Hepatocyte (in vitro differentiated cells): Measurements from ENCODE around the gene IFNL2. TPM values are rescaled to one million over a fixed set of nuclear protein-coding genes. Genes with fewer than 3 reads are reported as not detected.

Source experiments
- DNase-seq: peaks from one replicate; pipeline ENCODE4 v3.0.0-alpha.2; 2016; ENCODE audit warnings: low spot score
- H2AFZ ChIP-seq: fragments of 200-600 bp; sonication (generic); 2 replicates; pipeline ENCODE4 v1.6.0; 2016; ENCODE audit warnings: antibody characterized with exemption, mild to moderate bottlenecking
- H3K27ac ChIP-seq: fragments of 200-600 bp; sonication (generic); 2 replicates; pipeline ENCODE4 v1.5.1; 2016; ENCODE audit warnings: mild to moderate bottlenecking
- H3K27me3 ChIP-seq: fragments of 200-600 bp; sonication (generic); 2 replicates; pipeline ENCODE4 v1.6.1; 2016
- H3K36me3 ChIP-seq: fragments of 200-600 bp; sonication (generic); replicated peaks from 2 replicates; pipeline ENCODE4 v1.5.1; 2016; ENCODE audit warnings: low read depth; ENCODE audit not compliant: insufficient read depth
- H3K4me1 ChIP-seq: fragments of 200-600 bp; sonication (generic); 2 replicates; pipeline ENCODE4 v1.5.1; 2016; ENCODE audit warnings: mild to moderate bottlenecking, moderate library complexity; ENCODE audit not compliant: insufficient read depth
- H3K4me2 ChIP-seq: fragments of 200-600 bp; sonication (generic); 2 replicates; pipeline ENCODE4 v1.6.0; 2016
- H3K4me3 ChIP-seq: fragments of 200-600 bp; sonication (generic); 2 replicates; pipeline ENCODE4 v1.5.1; 2016; ENCODE audit warnings: mild to moderate bottlenecking
- H3K79me2 ChIP-seq: fragments of 200-600 bp; sonication (generic); 2 replicates; pipeline ENCODE4 v1.6.0; 2017; ENCODE audit warnings: mild to moderate bottlenecking
- H3K9me2 ChIP-seq: fragments of 200-600 bp; sonication (generic); replicated peaks from 2 replicates; pipeline ENCODE4 v1.6.0; 2017; ENCODE audit warnings: mild to moderate bottlenecking; ENCODE audit not compliant: insufficient read depth
- H3K9me3 ChIP-seq: fragments of 200-600 bp; sonication (generic); 2 replicates; pipeline ENCODE4 v1.5.1; 2016; ENCODE audit warnings: low read depth, mild to moderate bottlenecking
- H4K20me1 ChIP-seq: fragments of 200-600 bp; sonication (generic); 2 replicates; pipeline ENCODE4 v1.6.0; 2016; ENCODE audit warnings: mild to moderate bottlenecking; ENCODE audit not compliant: insufficient read depth, poor library complexity, severe bottlenecking
- EZH2 ChIP-seq: fragments of 200-600 bp; sonication (generic); IDR thresholded peaks from 2 replicates; pipeline ENCODE4 v1.6.1; 2016; ENCODE audit warnings: antibody characterized with exemption, mild to moderate bottlenecking, borderline replicate concordance
- EZH2phosphoT487 ChIP-seq: fragments of 200-600 bp; sonication (generic); IDR thresholded peaks from one replicate; pipeline ENCODE4 v1.6.1; 2018; ENCODE audit warnings: antibody characterized with exemption, mild to moderate bottlenecking, low read depth, moderate library complexity; ENCODE audit not compliant: unreplicated experiment, severe bottlenecking
- WGBS: methylation state at CpG from one replicate; pipeline ENCODE4 v1.1.6; 2016; ENCODE audit warnings: low lambda C conversion rate; ENCODE audit errors: missing lambda C conversion rate; 5-methylcytosine and 5-hydroxymethylcytosine counted together
- polyA plus RNA-seq: library from polyadenylated mRNA; unstranded; fragments of >200 nt; fragmentation: Nextera tagmentation; extraction: Ambion mirVana; gene quantifications from 2 replicates; pipeline ENCODE4 v1.2.1, GENCODE V29; 2016
- total RNA-seq: library from RNA; depleted of rRNA; stranded (reverse); fragments of >200 nt; gene quantifications from 2 replicates; pipeline ENCODE4 v1.2.3, GENCODE V29; 2014
- TF ChIP-seq, protein P1 (sequence below): fragments of 200-600 bp; sonication (generic); IDR thresholded peaks from 2 replicates; pipeline ENCODE4 v1.5.1; 2016; ENCODE audit warnings: antibody characterized with exemption, mild to moderate bottlenecking; ENCODE audit not compliant: poor library complexity

The IFNL2 gene
- total and polyA plus RNA-seq, 2 experiments from 2014 or later, result not detected

DNA sequence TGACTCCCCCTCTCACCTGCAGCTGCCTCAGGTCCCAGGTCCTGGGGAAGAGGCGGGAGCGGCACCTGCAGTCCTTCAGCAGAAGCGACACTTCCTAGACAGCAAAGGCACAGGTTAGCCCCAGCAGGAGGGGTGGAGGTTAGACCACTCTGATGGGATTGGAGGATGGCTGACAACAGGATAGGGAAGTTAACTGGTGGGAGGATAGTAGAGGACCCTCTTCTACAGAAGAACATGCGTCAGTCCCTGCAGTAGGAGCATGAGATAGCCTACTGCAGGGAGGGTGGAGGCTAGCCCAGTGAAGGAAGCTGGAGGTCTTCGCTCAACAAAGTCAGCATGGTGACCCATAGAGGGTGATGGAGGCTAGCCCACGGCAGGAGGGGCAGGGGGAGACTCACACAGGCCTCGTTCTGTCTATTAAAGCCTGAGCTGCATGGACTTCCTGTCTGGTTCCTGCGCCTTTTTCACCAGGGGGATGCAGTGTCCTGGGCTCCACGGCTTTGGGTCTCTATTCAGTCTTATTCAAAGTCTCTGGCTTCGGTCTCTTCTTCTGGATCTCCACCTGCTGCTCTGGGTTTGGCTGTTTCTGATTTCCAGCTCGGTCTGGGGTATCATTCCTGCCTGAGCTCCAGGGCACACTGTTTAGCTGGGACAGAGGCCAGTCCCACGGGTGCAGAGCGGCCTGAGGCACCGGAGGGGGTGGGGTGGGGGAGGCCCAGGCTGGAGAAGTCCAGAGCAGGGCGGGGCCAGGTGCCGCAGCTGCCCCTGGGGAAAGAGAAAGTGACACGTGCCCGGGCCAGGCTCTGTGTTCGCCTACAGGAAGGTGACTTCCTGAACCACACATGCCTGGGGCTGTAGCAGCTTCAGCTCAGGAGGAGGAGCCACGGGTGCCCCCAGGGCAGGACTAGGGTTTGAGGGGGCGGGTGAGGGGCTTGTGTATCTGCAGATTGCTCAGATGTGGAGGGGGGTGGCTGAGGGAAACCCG is 30.7 kb upstream of the IFNL2 start:
- 51% methylated on average over 19 of the region's 22 CpGs for WGBS
- peak; percentile 85 for DNase-seq
- TF ChIP-seq, protein P1, sequence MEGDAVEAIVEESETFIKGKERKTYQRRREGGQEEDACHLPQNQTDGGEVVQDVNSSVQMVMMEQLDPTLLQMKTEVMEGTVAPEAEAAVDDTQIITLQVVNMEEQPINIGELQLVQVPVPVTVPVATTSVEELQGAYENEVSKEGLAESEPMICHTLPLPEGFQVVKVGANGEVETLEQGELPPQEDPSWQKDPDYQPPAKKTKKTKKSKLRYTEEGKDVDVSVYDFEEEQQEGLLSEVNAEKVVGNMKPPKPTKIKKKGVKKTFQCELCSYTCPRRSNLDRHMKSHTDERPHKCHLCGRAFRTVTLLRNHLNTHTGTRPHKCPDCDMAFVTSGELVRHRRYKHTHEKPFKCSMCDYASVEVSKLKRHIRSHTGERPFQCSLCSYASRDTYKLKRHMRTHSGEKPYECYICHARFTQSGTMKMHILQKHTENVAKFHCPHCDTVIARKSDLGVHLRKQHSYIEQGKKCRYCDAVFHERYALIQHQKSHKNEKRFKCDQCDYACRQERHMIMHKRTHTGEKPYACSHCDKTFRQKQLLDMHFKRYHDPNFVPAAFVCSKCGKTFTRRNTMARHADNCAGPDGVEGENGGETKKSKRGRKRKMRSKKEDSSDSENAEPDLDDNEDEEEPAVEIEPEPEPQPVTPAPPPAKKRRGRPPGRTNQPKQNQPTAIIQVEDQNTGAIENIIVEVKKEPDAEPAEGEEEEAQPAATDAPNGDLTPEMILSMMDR, result no peak
- TF ChIP-seq EZH2 (no peak), EZH2phosphoT487 (no peak)

DNA sequence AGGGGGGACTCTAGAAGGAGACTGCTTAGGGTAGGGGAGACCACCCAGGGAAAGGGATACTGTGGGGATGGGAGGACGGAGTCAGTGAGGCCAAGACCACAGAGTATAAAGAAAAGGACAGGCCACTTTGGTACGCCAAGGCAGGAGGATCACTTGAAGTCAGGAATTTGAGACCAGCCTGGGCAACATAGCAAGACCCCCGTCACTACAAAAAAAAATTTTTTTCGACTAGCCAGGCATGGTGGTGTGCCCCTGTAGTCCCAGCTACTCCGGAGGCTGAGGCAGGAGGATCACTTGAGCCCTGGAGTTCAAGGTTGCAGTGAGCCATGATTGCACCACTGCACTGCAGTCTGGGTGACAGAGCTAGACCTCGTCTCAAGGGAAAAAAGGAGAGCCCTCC is 30.0 kb upstream of the IFNL2 start:
- TF ChIP-seq EZH2 (no peak), EZH2phosphoT487 (no peak)
- TF ChIP-seq, protein P1, result no peak
- Histone ChIP-seq H3K79me2 (no peaks in the 10 kb centered on the region), H2AFZ (no peak overlapping the region), H4K20me1 (no peaks in the 10 kb centered on the region), H3K27ac (no peak overlapping the region), H3K36me3 (no peaks in the 10 kb centered on the region), H3K4me1 (peaks cover 7% of the 10 kb centered on the region), H3K4me2 (peak overlapping the region; percentile 49), H3K9me2 (no peaks in the 10 kb centered on the region), H3K4me3 (no peak overlapping the region), H3K27me3 (no peaks in the 10 kb centered on the region), H3K9me3 (no peaks in the 10 kb centered on the region)
- WGBS, result 78% methylated on average over 6 of the region's 6 CpGs
- DNase-seq, result no peak

More for the DNA sequence above, 30.7 kb upstream of the IFNL2 start:
- Histone ChIP-seq H4K20me1 (no peaks in the 10 kb centered on the region), H3K9me2 (no peaks in the 10 kb centered on the region), H3K79me2 (no peaks in the 10 kb centered on the region), H3K27ac (no peak overlapping the region), H3K4me1 (peaks cover 7% of the 10 kb centered on the region), H3K4me3 (no peak overlapping the region), H3K27me3 (no peaks in the 10 kb centered on the region), H3K36me3 (no peaks in the 10 kb centered on the region), H3K4me2 (peak overlapping the region; percentile 49), H3K9me3 (no peaks in the 10 kb centered on the region), H2AFZ (no peak overlapping the region)

DNA sequence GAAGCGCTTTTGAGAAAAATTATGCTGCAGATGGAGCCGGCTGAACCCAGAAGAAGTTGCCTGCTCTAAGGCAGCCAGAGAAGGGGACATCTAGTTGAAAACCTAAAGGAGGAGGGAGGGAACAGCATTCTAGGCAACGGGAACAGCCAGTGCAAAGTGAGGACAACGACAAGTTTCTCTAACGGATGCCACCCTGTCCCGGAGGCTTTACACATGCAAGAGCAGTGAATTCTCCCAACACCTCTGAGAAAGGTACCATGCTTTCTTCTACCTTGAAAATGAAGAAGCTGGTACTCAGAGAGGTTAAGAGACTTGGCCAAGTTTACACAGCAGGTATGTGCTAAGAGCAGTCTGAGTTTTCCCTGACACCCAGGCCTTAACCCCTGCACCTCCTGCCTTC is 29.3 kb upstream of the IFNL2 start:
- Histone ChIP-seq H3K9me3 (no peaks in the 10 kb centered on the region), H3K4me3 (no peak overlapping the region), H3K4me1 (peaks cover 7% of the 10 kb centered on the region), H3K36me3 (no peaks in the 10 kb centered on the region), H3K27me3 (no peaks in the 10 kb centered on the region), H3K79me2 (no peaks in the 10 kb centered on the region), H3K27ac (no peak overlapping the region), H2AFZ (no peak overlapping the region), H3K4me2 (no peak overlapping the region), H4K20me1 (no peaks in the 10 kb centered on the region), H3K9me2 (no peaks in the 10 kb centered on the region)
- DNase-seq, result no peak
- WGBS, result 91% methylated on average over 6 of the region's 6 CpGs
- TF ChIP-seq, protein P1, result no peak
- no peak for TF ChIP-seq EZH2
- TF ChIP-seq EZH2phosphoT487, result no peak
